GM19395 (cell line): ENCODE measurements around the gene LYPD6B.

Source experiments
- ATAC-seq: cut with Tn5 transposase; IDR thresholded peaks from one replicate; pipeline ENCODE4 v1.9.1; 2021; ENCODE audit warnings: mild to moderate bottlenecking, moderate library complexity; ENCODE audit not compliant: unreplicated experiment

The LYPD6B gene

DNA sequence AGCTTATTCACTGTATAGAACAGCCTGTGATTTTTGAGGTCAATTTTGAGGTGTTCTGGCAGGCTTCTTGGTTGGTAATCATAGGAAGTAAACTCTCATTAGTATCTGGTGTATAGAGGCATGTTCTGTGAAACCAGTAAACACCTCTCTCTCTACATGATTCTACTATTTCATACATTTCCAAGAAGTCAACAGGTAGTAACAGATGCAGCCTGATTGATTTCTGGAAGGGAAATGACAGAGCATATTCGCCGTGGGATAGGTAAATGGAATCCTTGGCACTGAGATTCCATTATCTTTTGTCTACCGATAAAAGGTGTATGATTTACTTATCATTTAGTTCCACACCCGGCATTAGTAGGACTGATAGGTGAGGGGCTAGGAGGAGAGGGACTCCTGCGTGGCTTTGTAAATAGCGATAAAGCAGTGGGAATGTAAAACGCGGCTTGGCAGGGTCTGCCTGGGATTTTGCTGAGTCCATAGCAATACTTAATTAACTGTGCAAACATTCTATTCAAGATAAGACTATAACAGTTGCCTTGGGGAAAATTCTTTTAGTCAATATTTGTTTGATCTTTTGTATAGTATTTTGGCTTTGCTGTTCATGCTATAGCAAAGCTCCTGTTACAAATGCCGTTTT, 32.3 kb downstream of the LYPD6B start:
- no peak for ATAC-seq

DNA sequence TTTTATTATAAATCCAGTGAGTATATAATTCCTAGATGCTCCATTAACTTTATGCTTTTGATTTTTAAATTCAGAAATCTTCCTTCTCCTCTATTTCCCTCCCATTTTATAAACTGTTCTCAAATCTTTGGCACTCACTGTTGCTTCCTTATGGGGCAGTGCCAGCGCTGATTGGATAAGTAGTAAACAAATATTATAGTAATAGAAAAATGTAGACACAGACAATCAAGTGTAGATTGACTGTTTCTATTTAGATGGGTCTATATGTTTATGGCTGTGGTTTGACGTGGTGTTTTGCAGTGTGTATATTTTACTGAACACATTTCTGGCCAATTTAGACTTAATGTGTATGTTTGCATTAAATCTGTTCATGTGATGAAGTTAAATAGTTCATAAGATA, 36.6 kb downstream of the LYPD6B start:
- no peak for ATAC-seq

DNA sequence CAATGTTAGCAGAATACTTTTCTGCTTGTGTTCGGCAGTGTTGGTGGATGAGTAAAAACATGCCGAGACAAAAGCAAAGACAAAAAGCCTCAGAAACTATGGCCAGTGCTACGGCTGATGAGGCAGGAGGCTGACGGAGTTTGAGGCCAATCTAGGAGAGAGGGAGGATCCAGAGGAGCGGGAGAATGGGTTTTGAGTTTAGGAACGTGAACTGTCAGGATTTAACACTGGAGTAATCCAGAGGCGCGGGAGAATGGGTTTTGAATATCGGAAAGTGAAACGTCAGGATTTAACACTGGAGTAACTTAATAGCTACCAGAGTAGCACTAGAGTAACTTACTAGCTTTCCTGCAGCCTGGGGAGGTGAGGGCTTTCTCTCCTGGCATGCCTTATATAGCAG, 37.4 kb downstream of the LYPD6B start:
- ATAC-seq = no peak

DNA sequence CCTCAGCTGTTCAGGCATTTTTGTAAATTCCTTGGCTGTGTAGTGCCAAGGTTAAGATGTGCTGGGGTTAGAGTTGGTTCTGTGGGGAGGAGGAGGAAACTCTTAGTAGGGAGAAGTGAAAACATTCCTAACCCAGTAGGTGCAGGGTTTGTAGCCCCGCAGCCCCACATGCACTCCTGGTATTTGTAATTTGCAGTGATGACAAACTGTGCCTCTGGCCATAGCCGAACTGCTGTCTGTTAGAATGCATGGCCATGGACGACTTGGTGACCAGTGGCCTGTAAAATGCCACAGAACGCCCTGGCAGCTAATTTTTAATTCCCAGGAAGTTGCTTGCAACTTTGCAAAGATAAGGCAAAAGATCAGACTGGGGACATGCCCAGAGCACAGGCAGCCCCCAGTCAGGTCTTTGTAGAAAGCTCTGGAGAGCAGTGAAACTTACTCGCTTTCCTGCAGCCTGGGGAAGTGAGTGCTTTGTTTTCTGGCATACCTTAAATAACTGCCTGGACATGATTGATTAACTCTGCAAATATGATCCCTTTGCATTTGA, 38.4 kb downstream of the LYPD6B start:
- no peak for ATAC-seq

DNA sequence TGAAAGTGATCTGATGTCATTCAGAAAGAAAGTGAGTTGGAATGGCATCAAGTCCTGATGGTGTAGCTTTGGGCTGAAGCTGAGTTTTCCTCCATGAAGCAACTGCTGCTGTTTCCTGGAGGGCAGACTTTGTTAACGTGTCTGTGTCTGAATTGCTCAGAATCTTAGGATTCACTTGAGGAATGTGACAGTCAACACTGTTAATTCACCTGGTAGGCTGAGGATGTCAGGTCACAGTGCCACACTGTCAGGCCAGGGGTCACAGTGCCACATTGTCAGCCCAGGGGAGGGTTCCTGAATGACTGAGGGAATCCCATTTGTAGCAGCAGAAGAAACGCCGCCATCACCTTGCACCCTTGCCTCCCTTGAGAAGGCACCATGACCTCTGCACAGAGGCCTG, 39.4 kb downstream of the LYPD6B start:
- ATAC-seq = no peak

DNA sequence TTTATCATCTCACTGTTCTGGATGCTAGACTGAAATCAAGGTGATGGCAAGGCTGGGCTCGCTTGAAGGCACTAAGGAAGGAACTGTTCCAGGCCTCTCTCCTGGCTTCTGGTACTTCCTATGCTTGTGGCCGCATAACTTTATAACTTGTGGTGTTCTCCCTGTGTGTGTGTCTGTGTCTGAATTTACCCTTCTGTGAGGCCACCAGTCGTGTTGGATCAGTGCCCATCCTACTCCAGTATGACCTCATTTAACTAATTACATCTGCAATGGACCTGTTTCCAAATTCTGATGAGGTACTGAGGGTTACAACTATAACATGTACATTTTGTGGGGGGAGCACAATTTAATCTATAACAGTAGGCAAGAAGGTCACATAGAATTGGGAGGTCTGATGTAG, 41.6 kb downstream of the LYPD6B start:
- no peak for ATAC-seq

DNA sequence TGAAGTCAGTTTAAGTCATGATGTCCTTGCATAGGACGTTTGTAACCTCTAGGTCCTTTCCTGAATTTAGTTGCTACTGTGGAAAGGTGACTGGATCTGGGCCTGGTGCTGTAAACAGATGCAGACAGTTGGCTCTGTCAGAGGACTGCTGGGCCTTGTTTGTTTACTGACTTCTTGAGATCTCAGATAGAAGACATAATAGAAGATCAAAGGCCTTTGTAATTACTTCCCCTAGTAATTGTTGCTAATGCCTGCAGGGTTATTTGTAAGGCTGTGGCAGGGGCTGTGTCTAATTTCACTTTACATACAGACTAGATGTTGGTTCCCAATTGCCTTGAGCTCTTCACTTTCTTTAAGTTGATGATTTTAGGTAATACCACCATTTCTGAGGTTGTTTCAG, 42.5 kb downstream of the LYPD6B start:
- no peak for ATAC-seq

DNA sequence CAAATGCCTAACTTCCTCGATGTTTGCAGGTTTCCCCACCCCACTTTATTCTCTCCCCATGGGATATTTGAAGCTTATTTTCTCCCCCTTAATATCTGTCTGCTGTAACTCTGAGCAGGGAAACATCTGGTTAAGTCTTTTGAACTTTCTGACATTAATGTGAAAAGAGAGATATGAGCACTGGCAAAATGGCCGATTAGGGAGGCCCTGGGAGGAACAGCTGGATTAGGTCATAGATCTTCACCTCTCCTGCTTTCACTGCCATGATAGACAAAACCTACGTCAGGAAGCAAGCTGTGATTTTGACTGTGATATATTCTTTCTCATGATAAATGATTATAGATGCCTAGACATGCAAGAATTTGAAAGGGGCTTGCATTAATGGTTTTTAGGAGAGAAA, 43.6 kb downstream of the LYPD6B start:
- no peak for ATAC-seq

DNA sequence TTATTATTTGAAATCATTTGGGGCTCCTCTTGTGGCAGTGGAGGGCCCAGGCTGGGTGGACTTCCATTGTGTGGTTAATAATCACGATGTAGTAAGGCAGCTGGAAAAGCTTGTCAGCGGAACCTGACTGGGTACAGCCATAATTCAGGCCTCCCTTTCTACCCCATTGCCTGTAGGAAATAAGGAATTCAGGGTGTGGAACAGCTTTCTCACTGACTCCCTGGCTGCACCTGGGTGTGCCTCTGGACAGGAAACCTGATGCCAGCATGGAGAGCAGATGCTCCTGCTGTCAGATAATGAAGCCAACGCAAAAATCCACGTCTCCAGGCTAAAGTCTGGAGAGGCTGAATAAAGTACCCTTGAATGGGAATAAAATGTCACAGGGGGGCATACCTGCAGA, 44.2 kb downstream of the LYPD6B start:
- ATAC-seq = no peak

DNA sequence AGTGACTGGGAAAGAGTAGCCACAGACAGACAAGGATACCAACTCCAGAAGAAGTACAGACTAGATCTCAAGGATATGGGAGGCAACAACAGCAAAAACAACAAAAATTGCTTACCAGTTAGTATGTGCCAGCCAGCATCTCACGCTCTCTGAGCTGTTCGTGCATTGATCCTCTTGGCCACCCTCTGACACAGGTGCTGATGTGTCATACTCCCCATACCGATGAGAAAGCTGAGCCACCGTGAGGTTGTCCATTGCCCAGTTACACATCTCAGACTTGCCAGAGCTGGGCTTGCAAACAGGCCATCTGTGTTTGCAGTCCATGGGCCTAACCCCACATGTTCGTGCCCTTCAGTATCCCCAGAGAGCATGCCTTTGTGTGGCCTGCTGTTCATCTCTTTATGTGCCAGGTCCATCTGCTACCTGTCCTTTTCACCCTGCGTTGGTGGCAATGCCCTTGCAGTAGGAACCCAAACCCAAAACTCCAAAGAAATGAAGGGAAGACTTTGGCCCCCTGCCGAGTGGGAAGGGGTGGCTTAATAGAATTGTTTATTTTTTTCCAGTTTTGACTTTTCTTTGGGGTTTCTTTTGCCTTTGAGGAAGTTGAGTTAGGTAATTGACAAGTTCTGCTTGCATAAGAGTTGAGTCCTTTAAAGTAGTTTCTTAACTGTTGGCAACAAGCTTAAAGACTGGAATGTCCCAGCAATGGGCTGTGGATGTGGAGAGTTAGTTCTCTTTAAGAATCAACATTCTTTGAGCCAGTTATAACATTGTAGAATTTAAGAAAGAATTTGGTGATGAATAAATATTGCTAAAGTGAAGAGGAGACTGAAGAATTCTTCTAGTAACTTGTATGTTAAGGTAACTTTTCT, 46.7 kb downstream of the LYPD6B start:
- no peak for ATAC-seq

DNA sequence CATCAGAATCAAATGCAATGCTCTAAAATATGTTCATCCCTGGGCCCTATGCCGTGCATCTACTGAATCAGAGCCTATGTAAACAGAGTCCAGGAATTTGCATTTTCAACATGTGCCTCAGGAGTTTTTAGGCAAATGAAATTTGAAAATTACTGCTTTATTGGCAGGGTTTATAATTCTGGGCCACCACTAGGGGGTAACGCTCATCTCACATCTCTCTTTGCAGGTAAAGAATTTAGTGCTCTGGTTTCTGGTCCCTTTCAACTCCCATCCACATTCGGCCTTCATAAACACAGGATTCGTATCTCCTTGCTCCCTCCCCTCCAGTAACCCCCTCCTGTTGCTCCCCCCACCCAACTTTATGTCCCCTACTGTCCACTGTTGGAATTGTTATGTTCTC, 49.3 kb downstream of the LYPD6B start:
- ATAC-seq = no peak

DNA sequence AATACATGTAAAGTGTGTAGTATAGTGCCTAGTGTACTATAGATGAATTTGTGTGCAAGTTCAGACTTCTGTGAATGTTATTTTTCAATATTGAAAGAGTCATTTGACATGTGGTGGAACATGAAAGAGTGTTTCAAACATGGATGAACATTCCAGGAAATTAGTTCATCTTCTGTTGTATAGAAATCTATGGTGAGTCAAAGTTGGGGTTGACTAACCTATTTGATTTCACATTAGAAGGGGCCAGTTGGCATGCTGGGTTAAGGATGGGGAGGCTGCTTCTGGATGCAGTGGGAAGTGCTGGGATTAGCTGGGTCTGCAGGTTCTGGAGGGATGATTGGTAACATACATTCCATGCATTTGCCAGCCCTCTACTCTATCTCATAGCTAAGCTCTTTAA, 50.6 kb downstream of the LYPD6B start:
- no peak for ATAC-seq

DNA sequence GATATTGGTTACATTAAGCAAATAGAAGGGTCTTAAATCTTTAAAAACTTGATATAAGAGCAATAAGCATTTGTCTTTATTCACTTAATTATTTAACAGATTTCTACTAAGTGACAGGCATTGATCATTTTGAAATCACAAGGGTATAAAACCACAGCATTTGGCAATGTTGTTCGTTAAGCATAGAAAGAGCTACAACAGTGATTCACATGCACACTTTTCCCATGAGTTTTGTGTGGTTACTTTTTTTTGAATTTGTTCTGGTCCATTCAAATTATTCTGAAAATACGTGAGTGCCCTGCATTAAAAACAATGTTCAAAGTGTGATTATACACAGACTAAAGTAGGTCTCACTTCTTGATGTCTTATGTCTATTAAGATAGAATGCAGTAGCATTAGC, 52.2 kb downstream of the LYPD6B start:
- ATAC-seq = no peak

DNA sequence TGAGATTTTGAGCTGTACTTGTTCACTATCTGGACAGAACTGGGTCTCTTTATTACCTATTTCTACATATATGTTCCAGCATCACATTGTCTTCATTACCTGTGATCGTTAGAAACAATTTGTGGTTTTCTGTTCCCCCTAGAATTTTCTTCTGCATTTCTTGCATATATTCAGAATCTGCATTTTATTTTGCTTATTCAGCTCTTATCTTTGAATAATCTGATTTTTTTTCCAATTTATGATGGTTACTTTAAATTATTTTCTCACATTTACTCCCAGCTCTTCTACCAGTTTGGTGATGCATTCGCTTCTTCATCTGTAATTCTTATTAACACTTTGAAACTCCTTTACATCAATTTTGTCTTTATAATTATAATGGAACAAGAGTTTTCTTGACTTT, 55.1 kb downstream of the LYPD6B start:
- ATAC-seq = no peak

DNA sequence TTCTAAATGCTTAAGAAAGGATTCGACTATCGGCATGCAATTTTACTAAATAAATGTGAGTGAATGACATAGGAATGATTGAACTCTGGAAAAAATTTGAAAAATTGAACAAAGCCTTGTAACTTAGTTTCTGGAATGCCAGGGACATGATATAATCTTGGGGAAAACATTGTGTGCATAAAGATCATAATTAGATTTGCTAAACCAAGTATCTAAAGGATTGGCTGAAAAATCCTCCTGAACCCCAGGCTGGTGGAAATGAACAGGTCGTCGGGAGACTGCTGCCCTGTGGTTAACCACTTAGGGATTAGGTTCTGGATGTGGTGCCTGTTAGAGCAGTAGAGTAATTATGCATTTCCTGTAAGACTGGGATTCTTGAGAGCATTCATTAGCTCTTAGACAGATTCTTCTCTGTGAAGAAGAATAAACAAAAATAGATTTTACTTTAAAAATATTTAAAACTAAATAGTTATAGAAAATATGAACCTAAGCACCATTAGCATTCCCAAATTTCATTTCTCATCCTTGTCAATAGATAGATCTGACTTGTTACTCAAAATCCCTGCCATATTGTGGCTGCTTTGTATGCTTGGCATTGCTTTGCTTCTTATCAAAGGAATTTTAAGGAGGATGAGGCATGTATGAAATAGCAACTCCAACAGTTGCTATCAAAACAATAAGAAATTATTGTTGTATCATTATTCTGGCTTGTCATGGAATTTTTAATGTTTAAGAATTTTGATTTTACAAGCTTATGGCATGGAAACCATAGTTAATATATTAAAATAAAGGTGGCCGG, 55.9 kb downstream of the LYPD6B start:
- no peak for ATAC-seq

DNA sequence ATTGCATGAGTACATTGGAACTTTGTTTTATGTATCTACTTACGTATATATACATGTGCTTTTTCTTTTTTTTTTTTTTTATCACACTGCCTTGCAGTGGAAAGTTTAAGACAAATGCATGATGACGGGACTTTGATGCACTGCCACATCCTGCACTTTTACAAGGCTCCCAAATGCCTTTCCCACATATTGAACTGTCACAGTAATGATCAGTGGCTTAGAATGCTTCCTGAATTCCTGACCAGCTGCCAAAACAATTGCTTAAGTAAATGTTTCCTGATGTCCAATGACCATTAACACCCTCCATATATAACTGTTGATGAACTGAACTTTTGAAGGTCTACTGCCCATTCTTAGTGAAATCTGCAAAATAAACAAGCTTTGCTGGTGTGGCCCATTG, 60.2 kb downstream of the LYPD6B start:
- no peak for ATAC-seq

DNA sequence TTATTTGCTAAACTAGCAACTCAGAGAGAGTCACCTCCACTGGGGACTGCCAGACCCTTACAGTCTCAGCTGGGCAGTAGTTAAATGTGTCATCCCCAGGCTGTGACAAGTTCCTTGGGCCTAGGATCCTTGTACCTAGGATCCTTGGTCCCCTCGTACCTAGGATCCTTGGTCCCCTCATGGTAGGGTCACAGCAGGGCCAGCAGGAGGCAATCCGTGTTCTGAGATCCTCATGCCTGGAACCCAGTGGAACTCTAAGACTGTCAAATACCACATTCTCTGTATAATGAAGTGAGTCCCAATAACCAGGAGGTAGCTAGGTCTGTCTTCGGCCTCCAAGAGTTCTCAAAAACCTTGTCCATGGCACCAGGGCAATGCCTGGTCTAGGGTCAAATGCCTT, 60.8 kb downstream of the LYPD6B start:
- no peak for ATAC-seq

DNA sequence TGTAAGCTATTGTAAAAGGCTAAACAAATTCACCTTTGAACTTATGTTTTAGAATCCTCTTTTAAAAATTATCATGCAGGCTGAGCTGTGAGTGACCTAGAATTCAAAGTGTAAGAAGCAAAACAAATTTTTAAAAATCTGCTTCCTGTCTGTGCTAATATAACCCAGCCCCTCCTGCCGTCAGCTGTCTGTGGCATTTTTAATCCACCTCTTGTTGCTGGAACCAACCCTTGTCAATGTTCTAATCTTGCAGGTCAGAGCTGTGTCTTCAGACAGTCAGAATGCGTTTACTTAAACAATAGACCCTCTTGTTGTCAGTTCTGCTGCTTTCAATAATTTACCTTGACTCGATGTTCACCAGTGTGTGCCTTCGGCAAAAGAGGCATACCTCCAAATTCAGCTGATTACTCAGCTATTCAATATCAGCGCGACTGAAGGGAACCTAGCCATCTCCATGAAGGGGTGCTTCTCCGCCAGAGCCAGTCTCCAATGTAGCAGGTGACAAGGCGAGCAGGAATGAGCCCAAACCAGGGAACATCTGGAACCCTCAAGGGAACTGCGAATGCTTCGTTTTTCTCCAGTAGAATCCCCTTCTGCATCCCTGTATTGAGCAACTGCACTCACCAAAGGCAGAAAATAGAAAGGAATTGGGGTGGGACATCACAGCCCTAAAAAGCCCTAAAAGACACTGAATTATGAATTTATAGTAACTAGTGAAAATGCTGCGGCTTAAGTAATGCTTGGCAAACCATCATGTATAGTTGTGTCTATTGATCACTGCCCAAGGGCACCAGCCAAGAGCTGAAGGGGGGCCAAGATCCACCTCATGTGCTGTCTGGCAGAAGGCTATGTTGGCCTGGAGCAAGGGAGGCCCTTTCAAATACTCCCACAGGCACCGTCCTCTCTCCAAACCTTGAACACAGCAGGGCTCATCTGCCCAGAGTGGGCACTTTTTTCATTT, 62.5 kb downstream of the LYPD6B start:
- no peak for ATAC-seq

DNA sequence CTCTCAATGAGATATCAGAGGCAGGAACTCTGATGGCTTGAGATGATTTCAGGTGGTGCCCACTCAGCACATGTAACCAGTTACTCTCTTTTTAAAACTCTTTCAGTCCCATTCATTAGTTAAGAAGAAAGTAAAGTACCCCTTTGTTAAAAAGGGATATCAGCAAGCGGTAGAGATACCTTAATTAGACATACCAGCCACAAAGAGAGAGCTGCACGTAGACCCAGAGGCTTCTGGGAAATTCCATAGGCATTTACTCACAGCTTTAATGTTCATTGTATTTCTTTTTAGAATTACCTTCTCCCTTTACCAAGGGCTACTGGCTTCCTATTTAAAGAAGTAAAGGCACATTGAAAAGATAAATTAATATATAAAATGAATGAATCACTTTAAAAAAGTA, 63.3 kb downstream of the LYPD6B start:
- no peak for ATAC-seq

DNA sequence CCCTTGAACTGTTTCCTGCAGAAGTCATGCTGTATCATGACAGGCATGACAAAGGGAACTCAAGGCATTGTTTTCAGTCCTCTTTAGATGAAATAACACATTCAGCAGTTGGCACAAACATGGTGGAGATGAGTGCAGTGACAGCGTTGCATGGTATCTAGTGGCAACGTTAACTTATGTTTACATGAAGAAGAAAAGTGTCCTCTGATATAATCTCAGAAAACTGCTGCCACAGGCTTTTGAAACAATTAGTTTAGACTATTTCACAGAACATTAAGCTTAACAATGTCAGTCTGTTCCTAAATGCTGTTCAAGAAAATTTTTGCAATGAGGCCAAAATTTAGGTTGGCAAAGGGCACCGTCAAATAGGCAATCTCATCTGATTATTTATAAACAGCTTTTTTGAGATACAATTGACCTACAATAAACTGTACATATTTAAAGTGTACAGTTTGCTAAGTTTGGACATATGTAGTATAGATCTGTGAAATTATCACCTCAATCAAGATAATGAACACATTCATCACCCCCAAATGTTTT, 64.7 kb downstream of the LYPD6B start:
- no peak for ATAC-seq
